GM13976 (cell line): Measurements from ENCODE around the gene POP4.

Source experiments
- DNase-seq: peaks from one replicate; pipeline ENCODE4 v3.0.0; 2012; ENCODE audit warnings: low spot score
- CTCF ChIP-seq: IDR thresholded peaks from 2 replicates; pipeline ENCODE4 v1.5.1; 2012; ENCODE audit warnings: borderline replicate concordance, mild to moderate bottlenecking; ENCODE audit not compliant: insufficient read depth; ENCODE audit errors: extremely low read depth, missing control alignments, control extremely low read depth
- in situ Hi-C: fragments of 300-500 bp; cut with MboI; formaldehyde crosslinking; loops from one replicate; pipeline ENCODE4 v1.12.0; 2022; ENCODE audit warnings: low sequenced_read_pairs, mixed read lengths, inconsistent platforms; ENCODE audit not compliant: unreplicated experiment

POP4 gene

GRCh38 chr19:29614780-29615179 lies 8.7 kb downstream of the POP4 start:
- DNase-seq = no peak
- in situ Hi-C loops = loop anchor here (10.0 kb wide), 1 partner anchor 70 kb away; no protein-coding TSS in a partner anchor
- TF ChIP-seq CTCF = no peak

- DNase-seq = no peak
- no peak for TF ChIP-seq CTCF
- in situ Hi-C loops = loop anchor here (10.0 kb wide), 1 partner anchor 69 kb away; no protein-coding TSS in a partner anchor
Measured at GRCh38 chr19:29615891-29616425, 9.9 kb downstream of the POP4 start.

GRCh38 chr19:29616541-29616940 lies 10.5 kb downstream of the POP4 start:
- in situ Hi-C loops = loop anchor here (10.0 kb wide), 1 partner anchor 68 kb away; no protein-coding TSS in a partner anchor
- no peak for DNase-seq
- no peak for TF ChIP-seq CTCF

- no peak for DNase-seq
- in situ Hi-C loops = loop anchor here (10.0 kb wide), 1 partner anchor 67 kb away; no protein-coding TSS in a partner anchor
- TF ChIP-seq CTCF = no peak
Measured at GRCh38 chr19:29617366-29618266, 11.5 kb downstream of the POP4 start.

GRCh38 chr19:29618434-29618833 lies 12.4 kb downstream of the POP4 start:
- DNase-seq = no peak
- in situ Hi-C loops = loop anchor here (10.0 kb wide), 1 partner anchor 66 kb away; no protein-coding TSS in a partner anchor

GRCh38 chr19:29618871-29619270 lies 12.8 kb downstream of the POP4 start:
- in situ Hi-C loops = loop anchor here (10.0 kb wide), 1 partner anchor 66 kb away; no protein-coding TSS in a partner anchor
- no peak for DNase-seq
- TF ChIP-seq CTCF = no peak

More at GRCh38 chr19:29618434-29618833, 12.4 kb downstream of the POP4 start:
- no peak for TF ChIP-seq CTCF
